Ishikawa (cell line): ENCODE results near the gene ERICH3.

ENCODE experiments used
- CREB1 ChIP-seq: IDR thresholded peaks from 2 replicates; pipeline ENCODE4 v1.6.1; 2012; ENCODE audit warnings: low read depth
- EGR1 ChIP-seq: IDR thresholded peaks from 2 replicates; pipeline ENCODE4 v1.6.1; 2012
- EP300 ChIP-seq: IDR thresholded peaks from 2 replicates; pipeline ENCODE4 v1.6.1; 2012; ENCODE audit warnings: borderline replicate concordance
- FOXM1 ChIP-seq: IDR thresholded peaks from 2 replicates; pipeline ENCODE4 v1.6.1; 2012; ENCODE audit warnings: low read depth, borderline replicate concordance
- NFIC ChIP-seq: IDR thresholded peaks from 2 replicates; pipeline ENCODE4 v1.6.1; 2012
- RAD21 ChIP-seq: IDR thresholded peaks from 2 replicates; pipeline ENCODE4 v1.6.1; 2012; ENCODE audit warnings: low read depth
- TAF1 ChIP-seq: IDR thresholded peaks from 2 replicates; pipeline ENCODE4 v1.6.1; 2012; ENCODE audit warnings: low read depth, mild to moderate bottlenecking
- TCF12 ChIP-seq: IDR thresholded peaks from 2 replicates; pipeline ENCODE4 v1.6.1; 2012; ENCODE audit warnings: low read depth
- TEAD4 ChIP-seq: IDR thresholded peaks from 2 replicates; pipeline ENCODE4 v1.6.1; 2012
- ZBTB7A ChIP-seq: IDR thresholded peaks from 2 replicates; pipeline ENCODE4 v1.6.1; 2012; ENCODE audit warnings: low read depth
- TF ChIP-seq, protein P1 (sequence below): IDR thresholded peaks from 2 replicates; pipeline ENCODE4 v1.6.1; 2012
- TF ChIP-seq, protein P2 (sequence below): IDR thresholded peaks from 2 replicates; pipeline ENCODE4 v1.6.1; 2012; ENCODE audit warnings: low read depth, mild to moderate bottlenecking
- TF ChIP-seq, protein P3 (sequence below): IDR thresholded peaks from 2 replicates; pipeline ENCODE4 v1.6.1; 2012

DNA sequence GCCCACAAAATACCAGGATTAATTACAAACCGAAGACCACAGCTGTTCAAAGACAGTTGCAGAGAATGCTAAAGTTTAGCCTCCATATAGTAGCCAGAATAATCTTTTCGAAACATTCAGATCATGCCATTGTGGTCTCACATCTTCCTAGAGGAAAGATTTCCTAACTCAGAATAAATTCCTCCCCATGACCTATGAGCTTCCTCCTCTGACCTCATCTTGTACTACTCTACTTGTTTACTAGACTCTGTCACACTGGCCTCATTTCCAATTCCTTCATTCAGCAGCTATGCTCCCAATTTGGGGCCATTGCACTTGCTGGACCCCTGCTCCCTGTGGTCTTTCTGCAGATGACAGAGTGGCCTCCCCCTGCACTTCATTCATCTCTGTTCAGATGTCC lies 89.4 kb downstream of the ERICH3 start:
- no peak for TF ChIP-seq EP300
- TF ChIP-seq FOXM1 = no peak
- TF ChIP-seq, protein P1, sequence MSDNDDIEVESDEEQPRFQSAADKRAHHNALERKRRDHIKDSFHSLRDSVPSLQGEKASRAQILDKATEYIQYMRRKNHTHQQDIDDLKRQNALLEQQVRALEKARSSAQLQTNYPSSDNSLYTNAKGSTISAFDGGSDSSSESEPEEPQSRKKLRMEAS = no peak
- no peak for TF ChIP-seq NFIC
- TF ChIP-seq, protein P2, sequence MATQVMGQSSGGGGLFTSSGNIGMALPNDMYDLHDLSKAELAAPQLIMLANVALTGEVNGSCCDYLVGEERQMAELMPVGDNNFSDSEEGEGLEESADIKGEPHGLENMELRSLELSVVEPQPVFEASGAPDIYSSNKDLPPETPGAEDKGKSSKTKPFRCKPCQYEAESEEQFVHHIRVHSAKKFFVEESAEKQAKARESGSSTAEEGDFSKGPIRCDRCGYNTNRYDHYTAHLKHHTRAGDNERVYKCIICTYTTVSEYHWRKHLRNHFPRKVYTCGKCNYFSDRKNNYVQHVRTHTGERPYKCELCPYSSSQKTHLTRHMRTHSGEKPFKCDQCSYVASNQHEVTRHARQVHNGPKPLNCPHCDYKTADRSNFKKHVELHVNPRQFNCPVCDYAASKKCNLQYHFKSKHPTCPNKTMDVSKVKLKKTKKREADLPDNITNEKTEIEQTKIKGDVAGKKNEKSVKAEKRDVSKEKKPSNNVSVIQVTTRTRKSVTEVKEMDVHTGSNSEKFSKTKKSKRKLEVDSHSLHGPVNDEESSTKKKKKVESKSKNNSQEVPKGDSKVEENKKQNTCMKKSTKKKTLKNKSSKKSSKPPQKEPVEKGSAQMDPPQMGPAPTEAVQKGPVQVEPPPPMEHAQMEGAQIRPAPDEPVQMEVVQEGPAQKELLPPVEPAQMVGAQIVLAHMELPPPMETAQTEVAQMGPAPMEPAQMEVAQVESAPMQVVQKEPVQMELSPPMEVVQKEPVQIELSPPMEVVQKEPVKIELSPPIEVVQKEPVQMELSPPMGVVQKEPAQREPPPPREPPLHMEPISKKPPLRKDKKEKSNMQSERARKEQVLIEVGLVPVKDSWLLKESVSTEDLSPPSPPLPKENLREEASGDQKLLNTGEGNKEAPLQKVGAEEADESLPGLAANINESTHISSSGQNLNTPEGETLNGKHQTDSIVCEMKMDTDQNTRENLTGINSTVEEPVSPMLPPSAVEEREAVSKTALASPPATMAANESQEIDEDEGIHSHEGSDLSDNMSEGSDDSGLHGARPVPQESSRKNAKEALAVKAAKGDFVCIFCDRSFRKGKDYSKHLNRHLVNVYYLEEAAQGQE = no peak
- TF ChIP-seq TEAD4 = no peak
- TF ChIP-seq CREB1 = no peak
- TF ChIP-seq ZBTB7A = no peak
- TF ChIP-seq EGR1 = no peak
- no peak for TF ChIP-seq TCF12
- TF ChIP-seq TAF1 = no peak
- no peak for TF ChIP-seq RAD21
- TF ChIP-seq, protein P3, sequence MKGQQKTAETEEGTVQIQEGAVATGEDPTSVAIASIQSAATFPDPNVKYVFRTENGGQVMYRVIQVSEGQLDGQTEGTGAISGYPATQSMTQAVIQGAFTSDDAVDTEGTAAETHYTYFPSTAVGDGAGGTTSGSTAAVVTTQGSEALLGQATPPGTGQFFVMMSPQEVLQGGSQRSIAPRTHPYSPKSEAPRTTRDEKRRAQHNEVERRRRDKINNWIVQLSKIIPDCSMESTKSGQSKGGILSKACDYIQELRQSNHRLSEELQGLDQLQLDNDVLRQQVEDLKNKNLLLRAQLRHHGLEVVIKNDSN = no peak
